Umbilical cord (tissue), 2 donors: ENCODE data around the gene SRPX2. TPM values are rescaled to one million over a fixed set of nuclear protein-coding genes. Genes with fewer than 3 reads are reported as not detected.
"Not testable (repeated sequence)": the region's sequence is repeated elsewhere in the genome, so short reads cannot be mapped to it uniquely, and the experiment has no call there.

ENCODE experiments used
- DNase-seq: peaks from one replicate; pipeline ENCODE4 v3.0.0-alpha.2; 2015; ENCODE audit warnings: low spot score
- total RNA-seq: library from RNA; depleted of rRNA; stranded (reverse); fragments of >200 nt; gene quantifications from one replicate; pipeline ENCODE4 v1.2.3, GENCODE V29; 2014; ENCODE audit warnings: low replicate concordance; ENCODE audit not compliant: insufficient read depth

SRPX2 gene
- total RNA-seq, 1 donor from 2014 or later: 40.0 TPM

- no peak for DNase-seq
Measured at GRCh38 chrX:100696699-100697351, 52.8 kb downstream of the SRPX2 start.

- no peak for DNase-seq
Measured at GRCh38 chrX:100698551-100698950, 54.6 kb downstream of the SRPX2 start.

DNA sequence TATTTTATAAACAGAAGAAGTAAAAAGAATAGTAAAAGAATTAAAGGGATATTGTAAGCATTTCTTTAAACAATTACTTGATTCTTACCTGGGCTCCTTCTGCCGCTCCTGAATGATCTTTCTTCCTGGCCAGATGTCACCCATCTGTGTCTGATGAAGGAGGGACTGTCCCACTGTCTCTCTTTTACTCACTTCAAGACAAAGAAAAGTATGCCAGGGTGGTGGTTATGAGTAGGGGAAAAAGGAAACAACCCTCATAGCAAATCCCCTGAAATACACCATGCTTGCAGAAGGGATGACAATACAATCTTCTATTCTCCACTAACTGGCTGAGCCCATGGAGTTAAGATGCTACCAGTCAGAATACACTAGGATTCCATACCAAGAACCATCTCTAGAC is 56.8 kb downstream of the SRPX2 start:
- no peak for DNase-seq

GRCh38 chrX:100704581-100705203 is 60.7 kb downstream of the SRPX2 start:
- no peak for DNase-seq

DNA sequence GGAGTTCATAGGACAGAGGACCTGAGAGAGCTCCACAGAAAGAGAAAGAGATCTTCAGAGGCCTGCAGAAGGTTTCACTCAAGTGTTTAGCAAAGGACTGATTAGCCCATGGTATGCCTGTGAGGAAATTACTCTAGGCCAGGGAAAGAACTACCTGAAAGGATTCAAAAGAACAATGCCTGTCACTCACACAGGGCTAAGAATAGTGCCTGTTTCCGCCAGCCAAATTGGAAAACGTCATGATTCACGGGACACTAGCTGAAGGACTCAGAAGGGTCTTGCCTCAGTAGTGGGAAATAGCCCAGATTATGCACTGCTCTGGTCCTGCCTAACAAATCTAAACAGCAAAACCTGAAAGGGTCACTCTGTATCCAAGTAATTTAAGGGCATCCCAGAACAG is 66.8 kb downstream of the SRPX2 start:
- DNase-seq: no peak

DNA sequence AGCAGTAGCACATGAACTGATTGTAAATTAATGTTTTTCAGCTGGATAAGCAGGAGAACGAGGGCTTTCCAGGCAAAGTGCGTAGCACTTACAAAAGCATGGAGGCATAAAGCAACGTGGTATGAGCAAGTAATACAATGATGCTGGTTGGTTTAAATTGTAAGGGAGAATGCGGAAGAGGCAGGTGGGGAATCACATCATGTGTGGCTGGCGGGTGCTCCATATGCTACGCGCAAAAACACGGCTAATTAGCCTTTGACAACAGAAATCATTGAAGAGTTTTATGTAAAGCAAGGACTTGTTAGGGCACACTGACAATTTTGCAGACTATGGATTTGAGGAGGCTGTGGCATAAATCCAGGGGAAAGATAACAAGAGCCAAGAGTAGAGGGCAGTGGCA is 73.4 kb downstream of the SRPX2 start:
- no peak for DNase-seq

DNA sequence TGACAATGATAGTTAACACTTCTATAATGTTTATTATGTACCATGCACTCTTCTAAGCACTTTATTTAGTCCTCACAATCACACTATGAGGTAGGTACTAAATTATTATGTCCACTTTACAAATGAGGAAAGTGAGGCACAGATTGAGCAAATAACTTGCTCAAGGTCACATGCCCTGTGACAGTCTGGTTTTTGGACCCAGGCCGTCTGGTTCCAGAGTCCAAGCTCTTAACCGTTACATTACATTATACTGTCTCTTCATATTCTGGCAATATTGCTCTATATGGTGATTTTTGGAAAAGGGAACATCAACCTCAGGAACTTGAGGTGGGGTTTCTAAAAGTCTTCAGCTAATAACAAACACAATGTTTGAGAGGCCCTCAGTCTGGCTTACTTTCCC is 75.1 kb downstream of the SRPX2 start:
- no peak for DNase-seq

DNA sequence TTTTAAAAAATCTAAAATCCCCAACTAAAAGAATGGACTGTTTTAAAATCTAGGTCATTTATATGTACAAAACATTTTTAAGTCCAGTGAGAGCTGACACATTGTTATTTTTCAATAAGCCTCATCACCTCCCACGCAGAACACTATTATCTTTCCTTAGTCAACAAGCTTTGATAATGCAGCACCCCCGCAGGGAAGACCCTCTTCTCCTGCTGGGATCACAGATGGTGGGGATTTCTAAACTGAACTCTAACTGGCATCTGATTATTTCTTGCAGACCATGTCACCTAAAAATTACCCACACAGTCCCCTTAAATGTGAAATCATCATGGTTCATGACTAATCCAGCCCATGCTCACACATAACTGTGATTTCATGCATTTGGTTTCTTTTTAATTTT is 76.3 kb downstream of the SRPX2 start:
- DNase-seq: no peak

DNA sequence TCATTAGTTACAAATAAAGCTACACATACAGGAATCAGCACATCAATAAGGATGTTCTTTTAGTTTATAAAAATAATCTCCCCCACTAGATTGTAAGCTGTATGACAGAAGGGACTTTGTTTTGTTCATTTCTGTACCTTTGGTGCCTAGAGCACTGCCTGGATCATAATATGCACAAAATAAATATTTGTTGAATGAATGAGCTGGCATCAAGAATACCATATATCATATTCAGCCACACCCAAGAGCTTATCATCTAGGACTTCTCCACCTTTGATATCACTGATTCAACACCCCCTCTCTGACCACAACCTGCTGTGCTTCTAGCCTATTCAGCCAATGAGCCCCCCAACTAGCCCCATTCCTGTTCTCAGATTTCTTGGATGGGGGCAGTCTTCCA is 77.3 kb downstream of the SRPX2 start:
- no peak for DNase-seq

GRCh38 chrX:100724006-100724405 is 80.0 kb downstream of the SRPX2 start:
- DNase-seq: not testable (repeated sequence)

Other genes with a start within 250 kb of the SRPX2 start
- gene PCDH19, start 233.9 kb upstream of the SRPX2 start, total RNA-seq: 1.2 TPM
- 34.9 TPM for gene TNMD, start 59.3 kb upstream of the SRPX2 start, total RNA-seq
- gene TSPAN6, start 7.4 kb upstream of the SRPX2 start, total RNA-seq: 38.3 TPM
- gene SYTL4, start 87.9 kb downstream of the SRPX2 start, total RNA-seq: 9.4 TPM
- 5.3 TPM for gene CSTF2, start 176.2 kb downstream of the SRPX2 start, total RNA-seq
- 0.96 TPM for gene NOX1, start 230.2 kb downstream of the SRPX2 start, total RNA-seq